ENCODE measurements around the gene EML1.

- TF ChIP-seq CTCF (IDR thresholded peaks at IDR 0.05) (no peak), POLR2A (IDR thresholded peaks at IDR 0.05) (no peak)
Measured at GRCh38 chr14:99936056-99936455, 142.8 kb downstream of the EML1 start.

All from body of pancreas (tissue), 4 donors.